Endothelial cell (in vitro differentiated cells): ENCODE data around the gene TEX261. TPM values are rescaled to one million over a fixed set of nuclear protein-coding genes. Genes with fewer than 3 reads are reported as not detected.

Experiments used
- DNase-seq: peaks from one replicate; pipeline ENCODE4 v3.0.0; 2021; ENCODE audit warnings: low spot score
- H3K27ac Mint-ChIP-seq: one replicate; pipeline ENCODE4 v1.8.0; 2021; ENCODE audit warnings: mixed read lengths, inconsistent platforms; ENCODE audit not compliant: unreplicated experiment
- H3K27me3 Mint-ChIP-seq: one replicate; pipeline ENCODE4 v1.8.0; 2021; ENCODE audit warnings: mild to moderate bottlenecking, moderate library complexity, mixed read lengths, inconsistent platforms; ENCODE audit not compliant: unreplicated experiment
- H3K36me3 Mint-ChIP-seq: one replicate; pipeline ENCODE4 v1.8.0; 2021; ENCODE audit warnings: mild to moderate bottlenecking, low read depth, mixed read lengths, inconsistent platforms; ENCODE audit not compliant: unreplicated experiment
- H3K4me1 Mint-ChIP-seq: one replicate; pipeline ENCODE4 v1.8.0; 2021; ENCODE audit warnings: mild to moderate bottlenecking, mixed read lengths, inconsistent platforms; ENCODE audit not compliant: unreplicated experiment
- H3K4me3 Mint-ChIP-seq: one replicate; pipeline ENCODE4 v1.8.0; 2021; ENCODE audit warnings: mild to moderate bottlenecking, mixed read lengths, inconsistent platforms; ENCODE audit not compliant: unreplicated experiment
- H3K9me3 Mint-ChIP-seq: one replicate; pipeline ENCODE4 v1.8.0; 2021; ENCODE audit warnings: mixed read lengths, inconsistent platforms; ENCODE audit not compliant: unreplicated experiment
- CTCF ChIP-seq: fragments of 200-600 bp; sonication (generic); IDR thresholded peaks from one replicate; pipeline ENCODE4 v1.5.0; 2021; ENCODE audit warnings: antibody characterized with exemption; ENCODE audit not compliant: unreplicated experiment
- total RNA-seq: library from RNA; stranded (reverse); fragmentation: NEBNext Ultra II Directional; extraction: Animal tissue kit (Norgen Biotek cat#: 25700); gene quantifications from one replicate; pipeline ENCODE4 v1.2.1, GENCODE V29; 2021; ENCODE audit not compliant: unreplicated experiment

Gene TEX261
- total RNA-seq, 1 donor from 2014 or later, result 37.1 TPM

- TF ChIP-seq CTCF, result no peak
- no peak overlapping the region for H3K4me3 Mint-ChIP-seq
- peaks cover 4% of the 10 kb centered on the region for H3K4me1 Mint-ChIP-seq
- no peak overlapping the region for H3K27ac Mint-ChIP-seq
- H3K9me3 Mint-ChIP-seq, result no peaks in the 10 kb centered on the region
- H3K36me3 Mint-ChIP-seq, result no peaks in the 10 kb centered on the region
- DNase-seq, result no peak
- peaks cover 16% of the 10 kb centered on the region for H3K27me3 Mint-ChIP-seq
These were observed 31.5 kb downstream of the TEX261 start for GRCh38 chr2:70962885-70963878.

- no peak for TF ChIP-seq CTCF
- Mint-ChIP-seq H3K4me3 (no peak overlapping the region), H3K9me3 (no peaks in the 10 kb centered on the region), H3K36me3 (no peaks in the 10 kb centered on the region), H3K27me3 (peaks cover 16% of the 10 kb centered on the region), H3K4me1 (peaks cover 12% of the 10 kb centered on the region), H3K27ac (no peak overlapping the region)
- no peak for DNase-seq
These were observed 32.3 kb downstream of the TEX261 start for GRCh38 chr2:70962211-70962884.

GRCh38 chr2:70961648-70961994 lies 33.1 kb downstream of the TEX261 start:
- DNase-seq, result no peak
- no peaks in the 10 kb centered on the region for H3K36me3 Mint-ChIP-seq
- TF ChIP-seq CTCF, result no peak
- H3K9me3 Mint-ChIP-seq, result no peaks in the 10 kb centered on the region
- H3K4me3 Mint-ChIP-seq, result no peak overlapping the region
- no peak overlapping the region for H3K27ac Mint-ChIP-seq
- peaks cover 14% of the 10 kb centered on the region for H3K4me1 Mint-ChIP-seq
- H3K27me3 Mint-ChIP-seq, result peaks cover 16% of the 10 kb centered on the region

- no peak for TF ChIP-seq CTCF
- H3K9me3 Mint-ChIP-seq, result no peaks in the 10 kb centered on the region
- peaks cover 16% of the 10 kb centered on the region for H3K27me3 Mint-ChIP-seq
- H3K27ac Mint-ChIP-seq, result no peak overlapping the region
- peaks cover 14% of the 10 kb centered on the region for H3K4me1 Mint-ChIP-seq
- DNase-seq, result no peak
- no peaks in the 10 kb centered on the region for H3K36me3 Mint-ChIP-seq
- no peak overlapping the region for H3K4me3 Mint-ChIP-seq
These were observed 33.6 kb downstream of the TEX261 start for GRCh38 chr2:70960833-70961647.
